ENCODE results near the gene RYR1.

DNA sequence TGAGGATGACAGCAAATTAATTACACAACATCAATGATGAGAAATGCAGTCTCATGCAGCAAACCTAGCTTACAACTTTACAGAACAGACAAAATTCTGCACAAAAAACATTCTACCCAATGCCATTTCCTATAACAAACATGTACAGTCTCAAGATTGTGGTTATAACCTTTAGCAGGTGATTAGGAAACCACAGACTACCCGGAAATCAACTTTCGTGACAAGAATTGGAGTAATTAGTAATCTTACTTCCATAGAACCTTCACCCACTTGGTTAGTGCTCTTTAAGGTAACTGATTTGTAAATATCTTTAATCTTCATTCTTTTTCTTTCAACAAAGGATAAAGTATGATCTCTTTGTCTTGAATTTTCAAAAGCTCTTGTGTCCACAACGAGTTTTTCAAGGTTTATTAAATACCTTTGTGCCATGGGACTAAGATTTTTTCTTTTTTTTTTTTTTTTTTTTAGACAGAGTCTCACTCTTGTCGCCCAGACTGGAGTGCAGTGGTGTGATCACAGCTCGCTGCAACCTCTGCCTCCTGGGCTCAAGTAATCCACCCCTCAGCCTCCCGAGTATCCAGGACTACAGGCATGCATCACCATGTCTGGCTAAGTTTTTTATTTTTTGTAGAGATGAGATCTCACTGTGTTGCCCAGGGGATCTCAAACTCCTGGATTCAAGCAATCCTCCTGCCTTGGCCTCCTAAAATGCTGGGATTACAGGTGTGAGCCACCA lies 105.5 kb downstream of the RYR1 start:
- TF ChIP-seq CTCF (IDR thresholded peaks at IDR 0.05; ENCODE audit: low read depth, low read length, poor library complexity, severe bottlenecking) = no peak
- no peak for TF ChIP-seq EZH2phosphoT487 (IDR thresholded peaks at IDR 0.05; ENCODE audit: borderline replicate concordance, low read length)
